ENCODE results near the gene LAMB1.

The LAMB1 gene

GRCh38 chr7:107998150-107998549 is 4.8 kb downstream of the LAMB1 start:
- no peak for DNase-seq

- DNase-seq = no peak
Measured at GRCh38 chr7:107996072-107996882, 6.7 kb downstream of the LAMB1 start.

- no peak for DNase-seq
Measured at GRCh38 chr7:107995184-107996071, 7.5 kb downstream of the LAMB1 start.

GRCh38 chr7:107994421-107995030 is 8.4 kb downstream of the LAMB1 start:
- no peak for DNase-seq

- no peak for DNase-seq
Measured at GRCh38 chr7:107993891-107994291, 9.1 kb downstream of the LAMB1 start.

- DNase-seq = no peak
Measured at GRCh38 chr7:107989618-107990373, 13.2 kb downstream of the LAMB1 start.

GRCh38 chr7:107982918-107983389 is 20.0 kb downstream of the LAMB1 start:
- no peak for DNase-seq

- no peak for DNase-seq
Measured at GRCh38 chr7:107982042-107982840, 20.7 kb downstream of the LAMB1 start.

- no peak for DNase-seq
Measured at GRCh38 chr7:107981466-107981865, 21.5 kb downstream of the LAMB1 start.

GRCh38 chr7:107980671-107981190 is 22.2 kb downstream of the LAMB1 start:
- DNase-seq = no peak

- no peak for DNase-seq
Measured at GRCh38 chr7:107980171-107980570, 22.8 kb downstream of the LAMB1 start.

GRCh38 chr7:107978815-107979408 is 24.0 kb downstream of the LAMB1 start:
- DNase-seq = no peak

GRCh38 chr7:107977048-107977447 is 25.9 kb downstream of the LAMB1 start:
- DNase-seq = no peak

- DNase-seq = no peak
Measured at GRCh38 chr7:107976620-107977019, 26.3 kb downstream of the LAMB1 start.

- no peak for DNase-seq
Measured at GRCh38 chr7:107975394-107976013, 27.5 kb downstream of the LAMB1 start.

GRCh38 chr7:107973861-107974260 is 29.1 kb downstream of the LAMB1 start:
- DNase-seq = no peak

GRCh38 chr7:107972941-107973376 is 30.0 kb downstream of the LAMB1 start:
- DNase-seq = no peak

GRCh38 chr7:107972075-107972482 is 30.9 kb downstream of the LAMB1 start:
- DNase-seq = no peak

GRCh38 chr7:107971613-107972012 is 31.3 kb downstream of the LAMB1 start:
- no peak for DNase-seq

- DNase-seq = no peak
Measured at GRCh38 chr7:107971100-107971499, 31.9 kb downstream of the LAMB1 start.
